T1000 (cell line): Measurements from ENCODE around the gene NCAPH2.

Source experiments
- DNase-seq: peaks from one replicate; lab custom pipeline; 2025; ENCODE audit warnings: mixed read lengths; lab: John Stamatoyannopoulos, UW

The NCAPH2 gene

DNA sequence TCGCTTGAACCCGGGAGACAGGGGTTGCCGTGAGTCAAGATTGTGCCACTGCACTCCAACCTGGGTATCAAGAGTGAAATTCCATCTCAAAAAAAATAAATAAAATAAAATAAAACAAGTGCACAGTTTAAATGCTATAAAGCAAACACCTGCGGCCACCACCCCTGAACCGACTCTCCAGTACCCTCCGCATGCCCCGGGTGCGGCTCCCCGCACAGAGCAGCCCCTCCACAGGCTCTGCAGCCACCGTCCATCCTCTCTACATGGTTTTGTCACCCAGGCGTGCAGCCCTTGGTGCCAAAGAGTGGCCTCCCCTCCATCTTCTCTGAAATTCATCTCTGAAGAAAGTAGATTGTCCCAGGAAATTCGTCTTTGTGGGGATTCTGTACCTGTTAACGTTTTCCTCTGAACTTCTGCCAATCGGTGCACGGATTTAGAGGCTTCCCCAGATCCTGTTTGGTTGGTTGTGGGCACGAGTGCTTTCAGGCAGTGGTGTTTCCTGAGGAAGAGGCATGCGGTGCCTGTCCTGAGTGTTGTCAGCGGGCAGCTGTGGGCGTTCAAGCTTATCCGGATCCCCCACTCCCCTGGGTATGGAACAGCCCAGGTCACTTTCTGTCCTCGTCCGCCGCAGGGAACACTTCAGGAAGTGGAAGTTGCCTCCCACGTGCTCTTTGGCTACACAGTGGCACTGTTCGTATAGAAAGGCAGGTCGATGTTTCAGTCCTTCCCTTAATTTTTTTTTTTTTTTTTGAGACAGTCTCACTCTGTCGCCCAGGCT is 17.3 kb upstream of the NCAPH2 start:
- no peak for DNase-seq

DNA sequence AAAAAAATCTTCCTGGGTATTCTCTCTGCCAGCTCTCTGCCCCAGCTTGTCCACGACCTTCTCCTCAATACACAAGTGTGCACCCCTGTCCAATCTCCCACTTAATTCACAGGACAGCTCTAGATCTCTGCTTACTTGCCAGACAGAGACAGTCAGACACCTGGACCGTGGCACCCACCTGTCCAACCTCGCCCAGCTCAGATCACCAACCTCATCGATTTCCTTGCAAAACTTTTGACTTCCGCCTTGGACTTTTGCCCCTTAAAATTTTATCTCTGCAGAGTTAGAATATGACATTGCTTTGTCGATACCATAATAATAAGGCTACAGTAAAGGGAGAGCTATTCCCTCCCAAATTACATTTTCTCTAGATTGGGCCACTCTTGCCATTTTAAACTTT is 10.9 kb upstream of the NCAPH2 start:
- DNase-seq = no peak

DNA sequence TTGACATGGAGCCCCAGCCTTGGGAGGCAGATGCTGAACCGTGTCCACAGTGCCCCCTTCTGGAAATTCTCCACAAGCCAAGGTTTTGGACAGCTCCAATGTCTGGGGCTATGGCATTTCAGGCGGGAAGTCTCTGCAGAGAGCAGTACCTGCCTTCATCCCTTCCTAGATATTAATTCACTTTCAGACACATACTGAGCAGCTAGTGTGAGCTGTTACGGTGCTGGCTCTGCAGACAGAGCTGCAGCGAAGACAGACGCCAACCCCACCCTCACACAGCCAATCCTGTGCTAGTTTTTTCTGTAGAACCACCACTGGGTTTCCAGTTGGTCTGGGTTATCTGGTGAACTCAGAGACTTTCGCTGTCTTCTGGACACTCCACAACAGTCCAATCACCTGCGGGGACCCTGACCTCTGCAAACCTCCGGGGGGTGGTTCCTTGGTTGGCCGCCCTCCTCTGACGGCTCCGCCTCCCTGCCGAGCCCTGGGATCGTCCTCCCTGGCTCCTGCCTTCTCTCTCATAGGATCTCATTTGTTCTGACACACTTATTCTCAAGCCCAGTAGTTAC is 9.6 kb upstream of the NCAPH2 start:
- no peak for DNase-seq

DNA sequence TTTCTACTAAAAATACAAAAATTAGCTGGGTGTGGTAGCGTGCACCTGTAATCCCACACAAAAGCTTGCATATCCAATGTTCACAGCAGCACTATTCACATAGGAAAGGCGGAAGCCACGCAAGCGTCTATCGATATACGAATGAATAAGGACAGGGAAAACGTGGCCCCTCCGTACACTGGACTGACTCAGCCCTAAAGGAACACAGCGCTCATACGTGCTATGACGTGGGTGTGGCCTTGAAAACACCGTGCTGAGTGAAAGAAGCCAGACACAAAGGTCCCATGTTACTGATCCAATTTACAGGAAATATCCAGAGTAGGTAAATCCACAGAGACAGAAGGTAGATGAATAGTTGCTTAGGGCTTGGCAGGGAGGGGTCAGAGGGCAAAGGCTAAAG is 7.6 kb upstream of the NCAPH2 start:
- no peak for DNase-seq

DNA sequence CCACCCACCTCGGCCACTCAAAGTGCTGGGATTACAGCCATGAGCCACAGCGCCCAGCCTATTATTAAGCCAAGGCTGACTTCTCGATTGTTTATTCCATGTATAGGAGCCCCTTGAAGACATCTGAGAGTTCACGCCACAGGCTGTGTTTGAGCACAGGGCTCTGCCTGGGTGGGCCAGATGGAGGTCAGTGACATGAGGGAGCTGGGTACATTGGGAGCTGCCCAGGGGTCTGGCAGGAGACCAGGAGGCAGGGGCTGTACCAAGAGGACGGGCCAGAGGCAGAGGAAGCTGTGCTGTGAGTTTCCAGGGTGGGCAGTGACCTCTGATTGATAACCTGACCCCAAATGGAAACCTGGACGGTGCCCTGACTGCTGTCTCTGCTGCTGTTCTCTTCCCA is 5.9 kb upstream of the NCAPH2 start:
- DNase-seq = no peak

DNA sequence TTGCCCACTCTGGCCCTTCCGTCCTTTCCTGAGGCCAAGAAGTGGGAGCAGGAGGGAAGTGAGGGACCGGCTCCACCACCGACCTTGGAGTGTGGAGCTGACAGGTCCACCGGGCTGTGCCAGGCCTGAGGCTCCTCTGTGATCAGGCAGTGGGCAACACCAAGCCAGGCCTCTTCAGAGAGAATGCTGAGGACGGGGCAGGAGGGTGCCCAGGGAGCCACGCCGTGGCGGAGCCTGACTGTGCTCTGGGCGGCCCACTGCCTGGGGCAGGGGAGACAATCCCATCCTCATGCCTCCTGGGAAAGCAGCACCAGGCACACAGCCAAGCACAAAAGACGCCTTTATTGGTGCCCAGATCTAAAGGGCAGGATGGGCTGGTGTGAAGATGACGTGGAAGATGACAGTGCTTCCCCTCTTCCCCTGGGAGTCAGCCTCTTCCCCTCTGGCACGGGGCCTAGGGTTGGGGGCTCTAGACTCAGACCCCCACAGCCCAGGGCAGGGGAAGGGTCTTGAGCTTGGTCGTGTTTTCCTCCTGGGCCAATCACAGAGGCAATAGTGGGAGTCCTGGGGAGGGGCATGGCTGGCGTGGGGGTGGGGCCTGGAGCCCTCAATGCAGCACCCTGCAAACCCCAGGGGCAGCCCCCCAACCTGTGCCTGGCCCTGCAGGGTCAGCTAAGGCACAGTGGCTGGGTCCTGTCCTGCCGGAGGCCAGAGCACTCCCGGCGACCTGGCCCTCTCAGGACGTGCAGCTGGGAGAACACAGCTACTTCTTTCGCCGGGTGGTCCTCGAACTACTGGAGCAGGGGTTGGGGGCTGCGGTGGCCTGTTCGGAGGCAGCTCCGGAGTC is 5.2 kb upstream of the NCAPH2 start:
- DNase-seq = no peak

DNA sequence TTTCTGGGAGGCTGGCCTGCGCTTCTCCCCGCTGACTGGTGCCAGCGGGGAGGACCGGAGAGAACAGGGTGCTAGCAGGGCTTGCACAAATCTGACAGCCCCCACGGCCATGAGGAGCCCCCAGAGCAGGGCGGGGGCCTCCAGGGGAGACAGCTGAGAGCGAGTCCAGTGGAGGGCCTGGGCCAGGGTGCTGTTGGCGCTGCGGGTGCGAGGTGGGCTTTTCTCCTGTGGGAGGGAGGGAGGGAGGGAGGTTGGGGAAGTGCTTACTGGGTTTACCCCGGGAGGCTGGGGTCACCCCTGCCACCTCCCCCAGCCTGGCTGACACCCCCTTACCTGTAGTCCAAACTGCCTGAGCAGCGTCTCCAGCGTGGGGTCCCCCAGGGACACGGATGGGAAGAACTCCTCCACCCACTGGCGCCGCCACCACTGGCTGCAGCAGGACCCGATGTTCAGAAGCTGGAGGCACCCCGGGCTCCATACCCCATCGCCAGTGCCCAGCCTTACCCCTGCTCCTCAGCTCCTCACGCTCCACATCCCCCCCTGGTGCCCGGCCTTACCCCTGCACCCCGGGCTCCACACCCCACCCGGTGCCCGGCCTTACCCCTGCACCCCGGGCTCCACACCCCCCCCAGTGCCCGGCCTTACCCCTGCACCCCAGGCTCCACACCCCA is 4.4 kb upstream of the NCAPH2 start:
- DNase-seq = no peak

DNA sequence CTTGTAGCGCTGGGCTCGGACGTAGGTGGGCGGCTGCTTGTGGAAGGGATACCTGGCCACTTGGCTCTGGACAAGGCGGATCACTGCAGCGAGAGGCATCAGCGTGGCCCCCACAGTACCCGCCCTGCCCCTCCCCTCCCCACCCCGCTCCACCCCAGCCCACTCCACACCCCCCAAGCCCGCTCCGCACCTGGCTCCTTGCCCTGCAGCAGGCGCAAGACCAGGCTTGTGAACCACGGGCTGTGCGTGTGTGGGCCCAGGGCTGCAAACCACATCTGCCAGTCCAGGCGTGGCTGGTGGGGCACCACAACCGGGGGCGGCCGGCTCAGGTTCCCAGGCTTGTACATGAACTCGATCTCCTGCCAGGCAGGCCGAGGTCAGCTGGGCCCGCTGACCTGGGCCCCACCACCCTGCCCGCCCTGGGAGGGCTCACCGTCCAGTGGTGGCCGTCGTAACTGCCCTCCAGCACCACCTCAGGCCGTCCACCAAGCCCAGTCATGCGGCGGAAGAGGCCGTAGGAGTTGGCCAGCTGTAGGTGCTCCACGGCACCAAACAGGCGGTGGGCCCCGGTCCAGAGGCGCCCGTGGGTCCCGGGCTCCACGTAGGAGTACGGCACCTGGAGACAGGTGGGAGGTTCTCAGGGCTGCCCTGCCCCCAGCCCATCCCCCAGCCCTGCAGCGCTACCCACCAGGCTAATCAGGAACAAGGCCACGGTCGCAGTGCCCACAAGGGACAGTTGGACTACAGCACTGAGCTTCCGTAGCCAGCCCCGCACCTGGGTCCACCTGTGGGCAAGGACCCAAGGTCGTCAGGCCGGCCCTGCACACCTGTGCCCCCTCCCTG is 3.4 kb upstream of the NCAPH2 start:
- DNase-seq = no peak

DNA sequence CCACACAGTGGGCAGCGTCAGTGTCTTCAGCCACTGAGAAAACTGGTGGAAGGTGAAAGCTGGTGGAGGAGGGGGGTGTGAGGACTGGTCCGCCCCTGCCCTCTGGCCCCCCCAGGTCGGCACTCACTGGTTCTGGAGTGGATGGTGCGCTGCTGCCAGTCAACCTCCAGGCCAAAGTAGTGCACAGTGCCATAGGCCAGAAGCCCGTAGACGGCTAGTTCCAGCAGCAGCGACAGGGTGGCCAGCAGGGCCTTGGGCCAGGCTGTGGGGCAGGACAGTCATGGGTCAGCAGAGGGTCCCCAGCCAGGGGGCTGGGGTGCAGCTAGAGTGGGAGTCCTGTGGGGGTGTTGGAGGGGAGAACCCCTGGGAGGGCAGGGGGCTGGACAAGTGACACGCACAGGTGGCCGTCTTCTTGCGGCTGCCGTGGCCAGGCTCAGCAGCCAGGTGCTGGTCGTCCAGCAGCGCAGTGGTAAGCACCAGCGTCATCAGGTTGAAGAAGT is 2.7 kb upstream of the NCAPH2 start:
- no peak for DNase-seq

DNA sequence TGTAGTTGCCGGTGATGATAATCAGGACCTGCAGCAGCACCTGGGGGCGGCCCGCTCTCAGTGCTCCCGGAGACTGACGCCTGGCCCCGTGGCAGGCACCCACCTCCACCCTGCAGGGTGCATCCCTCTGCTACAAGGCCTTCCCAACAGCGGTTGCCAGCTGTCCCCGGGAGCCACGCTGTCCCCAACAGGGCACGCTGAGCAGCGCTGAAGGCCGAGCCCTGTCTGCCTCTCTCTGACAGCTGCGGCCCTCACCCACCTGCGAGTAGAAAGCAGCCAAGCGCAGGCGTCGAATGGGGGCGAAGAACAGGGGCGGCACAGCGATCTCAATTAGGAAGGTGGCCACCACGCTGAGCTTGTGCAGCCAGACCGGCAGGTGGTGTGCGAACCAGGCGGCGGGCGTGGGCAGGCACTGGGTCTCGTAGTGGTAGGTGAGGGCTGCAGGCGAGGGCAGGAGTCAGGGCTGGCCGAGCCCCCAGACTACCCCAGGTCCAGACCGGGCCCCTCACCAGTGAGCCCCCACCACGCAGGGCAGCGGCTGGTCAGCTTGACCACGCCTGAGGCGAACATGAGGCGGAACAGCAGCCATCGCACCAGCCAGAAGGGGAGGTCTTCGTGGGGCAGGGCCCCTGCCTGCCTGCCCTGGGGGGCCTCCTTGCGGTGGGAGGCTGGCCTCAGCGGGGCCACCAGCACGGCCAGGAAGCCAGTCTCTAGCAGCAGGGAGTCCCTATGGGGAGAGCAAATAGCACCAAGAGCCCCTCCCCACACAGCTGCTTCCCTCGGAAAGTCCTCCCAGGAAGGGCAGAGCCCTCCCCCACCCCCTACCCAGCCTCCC is 2.0 kb upstream of the NCAPH2 start:
- DNase-seq = no peak

DNA sequence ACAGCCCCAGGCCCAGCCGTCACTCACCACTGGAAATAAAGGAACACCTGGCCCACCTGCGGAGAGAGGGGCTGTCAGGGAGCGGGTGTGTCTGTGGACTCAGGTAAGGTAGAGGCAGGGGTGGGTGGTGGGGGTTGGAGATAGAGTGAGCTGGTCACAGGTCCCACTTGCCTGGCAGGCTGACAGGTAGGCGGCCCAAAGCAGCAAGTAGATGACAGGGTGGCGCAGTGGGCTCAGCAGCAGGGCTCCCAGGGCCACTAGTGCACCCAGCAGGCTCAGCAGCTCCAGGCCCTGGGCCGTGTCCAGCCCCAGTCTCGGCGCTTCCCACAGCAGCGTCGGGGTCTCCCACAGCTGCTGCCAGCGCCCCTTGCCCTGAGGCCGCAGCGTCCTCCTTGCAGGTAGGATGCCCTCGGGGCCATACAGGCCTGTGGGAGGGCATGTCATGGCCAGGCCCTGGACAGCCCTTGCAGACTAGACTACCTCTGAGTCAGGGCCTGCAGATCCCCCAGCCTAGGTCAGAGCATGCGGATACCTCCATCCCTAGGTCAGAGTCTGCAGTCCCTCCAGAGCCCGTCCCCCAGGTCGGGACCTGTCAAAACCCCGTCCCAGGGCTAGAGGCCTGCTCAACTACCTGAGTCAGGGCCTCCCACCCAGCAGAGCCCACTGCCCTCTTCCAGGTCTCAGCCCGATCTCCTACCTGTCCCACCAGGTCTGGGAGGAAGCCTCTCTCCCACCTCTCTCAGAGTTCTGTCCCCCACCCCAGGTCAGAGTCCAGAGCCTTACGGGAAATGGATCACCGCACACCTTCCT is 1.2 kb upstream of the NCAPH2 start:
- DNase-seq = no peak

DNA sequence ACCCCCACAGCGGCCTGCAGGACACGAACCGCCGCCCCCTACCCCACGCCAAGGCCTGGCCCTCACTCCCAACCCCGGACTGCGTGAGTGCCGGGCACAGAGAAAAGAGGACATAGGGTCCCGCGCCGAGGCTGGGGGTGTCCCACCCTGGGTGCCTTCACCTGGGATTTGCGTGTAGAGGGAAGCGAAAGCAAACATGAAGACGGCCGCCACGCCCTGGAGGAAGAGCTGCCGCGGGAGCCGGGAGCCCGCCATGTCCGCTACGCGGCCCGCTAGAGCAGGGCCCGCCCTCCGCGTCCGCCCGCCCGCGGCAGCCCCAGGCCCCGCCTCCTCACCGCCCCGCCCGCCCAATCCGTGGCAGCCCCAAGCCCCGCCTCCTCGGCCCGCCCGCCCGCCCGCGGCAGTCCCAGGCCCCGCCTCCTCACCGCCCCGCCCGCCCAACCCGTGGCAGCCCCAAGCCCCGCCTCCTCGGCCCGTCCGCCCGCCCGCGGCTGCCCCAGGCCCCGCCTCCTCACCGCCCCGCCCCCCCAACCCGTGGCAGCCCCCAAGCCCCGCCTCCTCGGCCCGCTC is 518 bp upstream of the NCAPH2 start, which contains the start of gene LMF2:
LMF2 (minus strand) TSS at position 282 of the 570 bp plus-strand sequence; CDS start at position 255, 27 bp downstream.
- peak; percentile 97 for DNase-seq

DNA sequence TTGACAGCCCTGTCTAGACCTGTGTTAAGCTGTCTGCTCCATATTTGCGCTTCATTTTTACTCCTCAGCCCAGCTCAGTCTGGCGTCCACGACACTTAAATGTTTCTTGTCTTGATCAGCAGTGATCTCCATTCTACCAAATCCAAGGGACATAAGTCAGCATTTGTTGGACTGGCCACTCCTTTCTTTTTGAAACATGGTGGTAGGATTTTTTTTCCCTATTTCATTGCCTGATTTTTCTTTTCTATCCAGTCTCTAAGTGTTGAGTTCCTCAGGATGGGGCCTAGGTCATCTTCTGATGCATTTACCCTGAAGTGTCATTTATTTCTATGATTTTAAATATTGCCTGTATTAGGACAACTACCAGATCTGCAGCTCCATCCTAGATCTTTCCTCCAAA is 873 bp downstream of the NCAPH2 start:
- no peak for DNase-seq

DNA sequence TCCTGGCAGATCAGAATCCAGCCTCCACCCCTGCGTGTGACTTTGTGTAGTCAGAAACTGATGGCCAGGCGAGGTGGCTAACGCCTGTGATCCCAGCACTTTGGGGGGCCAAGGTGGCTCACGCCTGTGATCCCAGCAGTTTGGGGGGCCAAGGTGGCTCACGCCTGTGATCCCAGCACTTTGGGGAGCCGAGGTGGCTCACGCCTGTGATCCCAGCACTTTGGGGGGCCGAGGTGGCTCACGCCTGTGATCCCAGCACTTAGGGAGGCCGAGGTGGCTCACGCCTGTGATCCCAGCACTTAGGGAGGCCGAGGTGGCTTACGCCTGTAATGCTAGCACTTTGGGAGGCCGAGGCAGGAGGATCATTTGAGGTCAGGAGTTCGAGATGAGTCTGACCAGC is 5.2 kb downstream of the NCAPH2 start:
- no peak for DNase-seq

DNA sequence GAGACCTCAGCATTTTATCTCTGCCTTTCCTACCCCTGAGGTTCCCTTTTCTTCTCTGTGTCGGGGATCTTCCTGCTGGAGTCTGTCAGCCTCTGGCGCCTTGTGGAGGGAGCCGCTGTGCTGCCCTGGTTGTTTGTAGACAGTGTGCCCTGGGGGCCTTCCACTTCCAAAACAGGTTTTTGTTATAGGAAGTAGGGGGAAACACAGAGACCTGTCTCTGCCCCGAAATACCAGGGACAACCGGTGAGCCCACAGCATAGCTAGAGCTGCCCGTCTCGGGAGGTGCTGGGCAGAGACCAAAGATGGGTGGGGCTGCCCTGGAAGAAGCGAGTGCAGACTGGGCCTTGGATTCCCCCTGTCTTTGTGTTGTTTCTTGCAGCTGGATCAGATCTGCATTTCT is 8.0 kb downstream of the NCAPH2 start:
- DNase-seq = no peak

DNA sequence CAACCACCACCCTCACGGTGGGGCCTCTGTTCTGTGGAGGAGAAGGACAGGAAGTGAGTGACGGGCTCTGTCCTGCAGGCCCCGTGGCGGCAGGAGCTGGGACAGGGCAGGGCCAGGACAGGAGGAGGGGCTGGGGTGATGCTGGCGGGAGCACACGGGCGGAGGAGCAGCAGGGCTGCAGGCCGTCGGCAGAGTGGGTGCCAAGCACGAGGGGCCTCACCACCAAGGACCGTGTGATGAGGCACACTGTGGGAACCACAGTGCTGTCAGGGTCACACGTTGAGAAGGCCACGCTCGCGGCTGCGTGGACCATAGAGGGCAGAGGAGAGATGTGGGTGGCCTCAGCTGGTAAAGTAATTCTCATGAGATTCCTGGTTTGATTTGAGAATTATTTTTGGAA is 8.9 kb downstream of the NCAPH2 start:
- DNase-seq = no peak

DNA sequence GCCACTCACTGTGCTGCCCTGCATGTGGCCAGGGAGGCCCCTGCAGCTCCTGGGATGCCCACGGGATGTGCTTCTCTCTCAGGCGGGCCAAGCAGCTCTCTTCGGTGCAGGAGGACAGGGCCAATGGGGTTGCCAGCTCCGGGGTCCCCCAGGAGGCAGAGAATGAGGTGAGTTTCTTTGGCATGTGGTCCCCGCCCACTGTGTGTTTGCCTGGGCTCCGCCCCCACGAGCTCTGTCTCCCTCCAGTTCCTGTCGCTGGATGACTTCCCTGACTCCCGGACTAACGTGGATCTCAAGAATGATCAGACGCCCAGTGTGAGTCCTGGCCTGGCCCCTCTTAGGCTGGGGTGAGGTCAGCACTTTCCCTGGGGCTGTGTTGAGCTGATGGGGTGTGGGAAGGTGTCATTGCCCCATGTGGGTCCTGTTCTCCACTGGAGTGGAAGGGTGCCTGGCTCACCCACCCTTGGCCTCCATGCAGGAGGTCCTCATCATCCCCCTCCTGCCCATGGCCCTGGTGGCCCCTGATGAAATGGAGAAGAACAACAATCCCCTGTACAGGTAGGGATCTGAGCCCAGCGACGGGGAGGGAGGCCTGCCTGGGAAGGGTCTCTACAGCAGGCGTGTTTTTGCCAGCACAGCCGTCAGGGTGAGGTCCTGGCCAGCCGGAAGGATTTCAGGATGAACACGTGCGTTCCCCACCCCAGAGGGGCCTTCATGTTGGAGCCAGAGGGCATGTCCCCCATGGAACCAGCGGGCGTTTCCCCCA is 9.7 kb downstream of the NCAPH2 start:
- DNase-seq = no peak

DNA sequence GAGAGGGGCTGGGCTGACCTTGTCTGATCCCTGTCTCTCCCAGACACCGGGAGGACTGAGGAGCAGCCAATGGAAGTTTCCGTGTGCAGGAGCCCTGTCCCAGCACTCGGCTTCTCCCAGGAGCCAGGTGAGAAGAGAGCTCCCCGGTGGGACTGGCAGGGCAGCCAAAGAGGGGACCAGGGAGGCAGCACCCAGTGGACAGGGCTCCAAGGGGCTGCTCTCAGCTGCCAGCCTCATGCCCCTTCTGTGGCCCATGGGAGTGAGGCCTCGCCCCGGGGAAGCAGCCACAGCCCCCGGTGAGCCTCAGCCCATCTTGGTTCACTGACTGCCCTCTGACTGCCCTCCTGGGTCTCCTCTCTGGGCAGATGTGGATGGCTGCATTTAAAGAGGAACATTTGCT is 10.6 kb downstream of the NCAPH2 start:
- no peak for DNase-seq
